ENCODE measurements around the gene HIRA. TPM values are rescaled to one million over a fixed set of nuclear protein-coding genes. Genes with fewer than 3 reads are reported as not detected.

Gene HIRA
- total and polyA plus RNA-seq, 9 of the 15 experiments (the other 6 are each of a cell fraction or from before 2014, with no cell fraction given) = 0.96 to 132 (median 58.4) TPM

GRCh38 chr22:19466126-19466716, 34.7 kb upstream of the HIRA start (continued):
- TF ChIP-seq WHSC1 (IDR thresholded peaks at IDR 0.05; ENCODE audit: low read length) = peak; percentile 74
- TF ChIP-seq RBM17 (IDR thresholded peaks at IDR 0.05; ENCODE audit: borderline replicate concordance, low read depth, low read length) = no peak
- no peak for TF ChIP-seq NKRF (IDR thresholded peaks at IDR 0.05; ENCODE audit: borderline replicate concordance)
- no peak for TF ChIP-seq ELF1 (tag; IDR thresholded peaks at IDR 0.05)
- TF ChIP-seq RBFOX2 (IDR thresholded peaks at IDR 0.05; ENCODE audit: low read depth, low read length) = peak; percentile 30; the same call in 1 of the 2 replicates
- TF ChIP-seq POLR2B (IDR thresholded peaks at IDR 0.05; ENCODE audit: low read depth, partially characterized antibody) = peak; percentile 34
- no peak for TF ChIP-seq KAT2B (IDR thresholded peaks at IDR 0.05; ENCODE audit: low read depth, low read length)
- TF ChIP-seq ZBTB1 (CRISPR knock-in tag; IDR thresholded peaks at IDR 0.05; ENCODE audit: borderline replicate concordance, low read depth) = 0 out of 2 replicates have a peak, but pooled peaks have one; percentile 41
- TF ChIP-seq BRCA1 (IDR thresholded peaks at IDR 0.05) = no peak
- peak; percentile 96 for TF ChIP-seq BRCA1 (CRISPR knock-in tag; IDR thresholded peaks at IDR 0.05)
- TF ChIP-seq ZNF780A (CRISPR knock-in tag; IDR thresholded peaks at IDR 0.05) = no peak
- TF ChIP-seq HNRNPLL (IDR thresholded peaks at IDR 0.05; ENCODE audit: low read depth, low read length, poor library complexity, severe bottlenecking) = no peak
- TF ChIP-seq ZNF282 (CRISPR knock-in tag; IDR thresholded peaks at IDR 0.05) = no peak
- TF ChIP-seq ZNF609 (CRISPR knock-in tag; IDR thresholded peaks at IDR 0.05; ENCODE audit: borderline replicate concordance) = 0 out of 2 replicates have a peak, but pooled peaks have one; percentile 24
- TF ChIP-seq RERE (CRISPR knock-in tag; IDR thresholded peaks at IDR 0.05; ENCODE audit: borderline replicate concordance) = 0 out of 2 replicates have a peak, but pooled peaks have one; percentile 42
